HepG2 (cell line): ENCODE measurements around the gene EMP2. TPM values are rescaled to one million over a fixed set of nuclear protein-coding genes. Genes with fewer than 3 reads are reported as not detected.

ENCODE experiments used
- ADNP ChIP-seq: sonication (generic); formaldehyde crosslinking; IDR thresholded peaks from 2 replicates; pipeline ENCODE4 v1.4.0; 2020; ENCODE audit warnings: missing genetic modification reagents
- ATM ChIP-seq: fragments of 450-650 bp; IDR thresholded peaks from 2 replicates; pipeline ENCODE4 v1.7.1; 2017; ENCODE audit warnings: mild to moderate bottlenecking, borderline replicate concordance
- CCDC6 ChIP-seq: sonication (generic); formaldehyde crosslinking; IDR thresholded peaks from 2 replicates; pipeline ENCODE4 v1.8.1; 2022; ENCODE audit warnings: mild to moderate bottlenecking, missing genetic modification reagents, moderate library complexity
- EEA1 ChIP-seq: sonication (generic); formaldehyde crosslinking; IDR thresholded peaks from 2 replicates; pipeline ENCODE4 v1.5.1; 2020; ENCODE audit warnings: mild to moderate bottlenecking, missing genetic modification reagents, borderline replicate concordance
- ELF4 ChIP-seq: sonication (generic); formaldehyde crosslinking; IDR thresholded peaks from 2 replicates; pipeline ENCODE4 v1.5.0; 2020; ENCODE audit warnings: missing genetic modification reagents, mild to moderate bottlenecking, moderate library complexity, borderline replicate concordance
- EZH2 ChIP-seq: conservative IDR thresholded peaks from 2 replicates; pipeline ENCODE4 v1.6.1; 2012; ENCODE audit warnings: mild to moderate bottlenecking, low read depth, low read length, moderate library complexity
- GABPA ChIP-seq, 2 experiments: IDR thresholded peaks; 2 replicates each; pipeline ENCODE4 v1.6.1; 2011 to 2016; ENCODE audit warnings: low read depth in 2 of 2, low read length in 1 of 2, missing biosample characterization in 1 of 2, missing genetic modification characterization in 1 of 2
- GLI4 ChIP-seq: sonication (generic); formaldehyde crosslinking; IDR thresholded peaks from 2 replicates; pipeline ENCODE4 v1.5.1; 2020; ENCODE audit warnings: missing genetic modification reagents, mild to moderate bottlenecking, moderate library complexity, borderline replicate concordance
- HNRNPH1 ChIP-seq: fragments of 200-400 bp; formaldehyde crosslinking; optimal IDR thresholded peaks from 2 replicates; pipeline ENCODE3; 2017; ENCODE audit warnings: mild to moderate bottlenecking, low read depth, low read length
- MTA3 ChIP-seq: sonication (generic); formaldehyde crosslinking; IDR thresholded peaks from 2 replicates; pipeline ENCODE4 v1.4.0; 2020; ENCODE audit warnings: missing genetic modification reagents
- NBN ChIP-seq: fragments of 450-650 bp; conservative IDR thresholded peaks from 2 replicates; pipeline ENCODE4 v1.6.1; 2017
- NCOA2 ChIP-seq: sonication (generic); formaldehyde crosslinking; IDR thresholded peaks from 2 replicates; pipeline ENCODE4 v1.8.0; 2022; ENCODE audit warnings: inconsistent platforms
- POLR2AphosphoS5 ChIP-seq: IDR thresholded peaks from 2 replicates; pipeline ENCODE4 v1.6.1; 2012; ENCODE audit warnings: low read depth, low read length
- RBM39 ChIP-seq: fragments of 200-400 bp; formaldehyde crosslinking; IDR thresholded peaks from one replicate; pipeline ENCODE4 v1.6.1; 2018; ENCODE audit warnings: antibody characterized with exemption, mild to moderate bottlenecking, low read depth, low read length; ENCODE audit not compliant: poor library complexity, severe bottlenecking
- TCF7 ChIP-seq: sonication (generic); IDR thresholded peaks from 2 replicates; pipeline ENCODE4 v1.6.1; 2016; ENCODE audit warnings: antibody characterized with exemption, low read depth
- TFE3 ChIP-seq: IDR thresholded peaks from 2 replicates; pipeline ENCODE4 v1.6.1; 2016
- ZNF138 ChIP-seq: sonication (generic); formaldehyde crosslinking; IDR thresholded peaks from 2 replicates; pipeline ENCODE4 v1.5.0; 2020; ENCODE audit warnings: mild to moderate bottlenecking, low read depth, missing genetic modification reagents
- ZNF230 ChIP-seq: sonication (generic); formaldehyde crosslinking; IDR thresholded peaks from 2 replicates; pipeline ENCODE4 v1.4.0; 2020; ENCODE audit warnings: mild to moderate bottlenecking, missing genetic modification reagents
- ZNF616 ChIP-seq: sonication (generic); formaldehyde crosslinking; IDR thresholded peaks from 2 replicates; pipeline ENCODE4 v1.5.0; 2020; ENCODE audit warnings: low read depth, mild to moderate bottlenecking, missing genetic modification reagents
- ZNF776 ChIP-seq: sonication (generic); formaldehyde crosslinking; IDR thresholded peaks from 2 replicates; pipeline ENCODE4 v1.4.0; 2020; ENCODE audit warnings: mild to moderate bottlenecking, missing genetic modification reagents
- ZNF850 ChIP-seq: sonication (generic); formaldehyde crosslinking; conservative IDR thresholded peaks from 2 replicates; pipeline ENCODE4 v1.9.0; 2021; ENCODE audit warnings: mild to moderate bottlenecking, missing genetic modification reagents
- polyA plus RNA-seq, 8 experiments: library from polyadenylated mRNA; depleted of rRNA in 3 of 8; stranded (reverse) in 7 of 8; unstranded in 1 of 8; fragments of >200 nt; fragmentation: Illumina TruSeq in 4 of 8; extraction: Trizol in 4 of 8; gene quantifications; 2 replicates each; pipeline versions ENCODE4 v1.2.1 to v1.2.3, GENCODE V29; 2011 to 2016; ENCODE audit warnings: low read depth in 4 of 8, missing spikeins in 1 of 8, mixed read lengths in 1 of 8; ENCODE audit not compliant: insufficient read depth in 1 of 8
- total RNA-seq, 5 experiments: library from RNA; depleted of rRNA; stranded (reverse); fragments of >200 nt; fragmentation: Illumina TruSeq; extraction: Trizol; gene quantifications; 2 replicates each; pipeline ENCODE4 v1.2.3, GENCODE V29; 2016; ENCODE audit warnings: low read depth in 1 of 5
- TF ChIP-seq, protein P1 (sequence below): sonication (generic); formaldehyde crosslinking; IDR thresholded peaks from 2 replicates; pipeline ENCODE4 v1.4.0; 2020; ENCODE audit warnings: missing genetic modification reagents
- TF ChIP-seq, protein P2 (sequence below): sonication (generic); formaldehyde crosslinking; IDR thresholded peaks from 2 replicates; pipeline ENCODE4 v1.8.1; 2022; ENCODE audit warnings: low read depth, mild to moderate bottlenecking, missing genetic modification reagents
- TF ChIP-seq, protein P3 (sequence below): sonication (generic); formaldehyde crosslinking; IDR thresholded peaks from 2 replicates; pipeline ENCODE4 v1.5.0; 2020; ENCODE audit warnings: missing genetic modification reagents, mild to moderate bottlenecking, borderline replicate concordance

The EMP2 gene
- total and polyA plus RNA-seq, 2 of the 13 experiments (the other 11 are each of a cell fraction or from before 2014, with no cell fraction given) = 24.6 to 91.2 TPM

GRCh38 chr16:10617662-10618420 lies 37.4 kb upstream of the EMP2 start (continued):
- TF ChIP-seq, protein P1, sequence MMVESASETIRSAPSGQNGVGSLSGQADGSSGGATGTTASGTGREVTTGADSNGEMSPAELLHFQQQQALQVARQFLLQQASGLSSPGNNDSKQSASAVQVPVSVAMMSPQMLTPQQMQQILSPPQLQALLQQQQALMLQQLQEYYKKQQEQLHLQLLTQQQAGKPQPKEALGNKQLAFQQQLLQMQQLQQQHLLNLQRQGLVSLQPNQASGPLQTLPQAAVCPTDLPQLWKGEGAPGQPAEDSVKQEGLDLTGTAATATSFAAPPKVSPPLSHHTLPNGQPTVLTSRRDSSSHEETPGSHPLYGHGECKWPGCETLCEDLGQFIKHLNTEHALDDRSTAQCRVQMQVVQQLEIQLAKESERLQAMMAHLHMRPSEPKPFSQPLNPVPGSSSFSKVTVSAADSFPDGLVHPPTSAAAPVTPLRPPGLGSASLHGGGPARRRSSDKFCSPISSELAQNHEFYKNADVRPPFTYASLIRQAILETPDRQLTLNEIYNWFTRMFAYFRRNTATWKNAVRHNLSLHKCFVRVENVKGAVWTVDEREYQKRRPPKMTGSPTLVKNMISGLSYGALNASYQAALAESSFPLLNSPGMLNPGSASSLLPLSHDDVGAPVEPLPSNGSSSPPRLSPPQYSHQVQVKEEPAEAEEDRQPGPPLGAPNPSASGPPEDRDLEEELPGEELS (CRISPR knock-in tag) = no peak
- no peak for TF ChIP-seq ZNF850 (CRISPR knock-in tag)
- TF ChIP-seq TFE3 = no peak
- no peak for TF ChIP-seq EZH2
- peak; percentile 53; the same call in 1 of the 2 replicates for TF ChIP-seq ZNF616 (CRISPR knock-in tag)
- TF ChIP-seq, protein P2, sequence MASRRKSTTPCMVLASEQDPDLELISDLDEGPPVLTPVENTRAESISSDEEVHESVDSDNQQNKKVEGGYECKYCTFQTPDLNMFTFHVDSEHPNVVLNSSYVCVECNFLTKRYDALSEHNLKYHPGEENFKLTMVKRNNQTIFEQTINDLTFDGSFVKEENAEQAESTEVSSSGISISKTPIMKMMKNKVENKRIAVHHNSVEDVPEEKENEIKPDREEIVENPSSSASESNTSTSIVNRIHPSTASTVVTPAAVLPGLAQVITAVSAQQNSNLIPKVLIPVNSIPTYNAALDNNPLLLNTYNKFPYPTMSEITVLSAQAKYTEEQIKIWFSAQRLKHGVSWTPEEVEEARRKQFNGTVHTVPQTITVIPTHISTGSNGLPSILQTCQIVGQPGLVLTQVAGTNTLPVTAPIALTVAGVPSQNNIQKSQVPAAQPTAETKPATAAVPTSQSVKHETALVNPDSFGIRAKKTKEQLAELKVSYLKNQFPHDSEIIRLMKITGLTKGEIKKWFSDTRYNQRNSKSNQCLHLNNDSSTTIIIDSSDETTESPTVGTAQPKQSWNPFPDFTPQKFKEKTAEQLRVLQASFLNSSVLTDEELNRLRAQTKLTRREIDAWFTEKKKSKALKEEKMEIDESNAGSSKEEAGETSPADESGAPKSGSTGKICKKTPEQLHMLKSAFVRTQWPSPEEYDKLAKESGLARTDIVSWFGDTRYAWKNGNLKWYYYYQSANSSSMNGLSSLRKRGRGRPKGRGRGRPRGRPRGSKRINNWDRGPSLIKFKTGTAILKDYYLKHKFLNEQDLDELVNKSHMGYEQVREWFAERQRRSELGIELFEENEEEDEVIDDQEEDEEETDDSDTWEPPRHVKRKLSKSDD (CRISPR knock-in tag) = no peak
- no peak for TF ChIP-seq ADNP (CRISPR knock-in tag)
- peak; percentile 56; the same call in 1 of the 2 replicates for TF ChIP-seq EEA1 (CRISPR knock-in tag)
- no peak for TF ChIP-seq NBN
- no peak for TF ChIP-seq RBM39
- TF ChIP-seq ZNF230 = 0 out of 2 replicates have a peak, but pooled peaks have one; percentile 4
- 0 out of 2 replicates have a peak, but pooled peaks have one; percentile 6 for TF ChIP-seq GLI4 (CRISPR knock-in tag)
- TF ChIP-seq HNRNPH1 = no peak
- TF ChIP-seq ZNF776 (CRISPR knock-in tag) = 0 out of 2 replicates have a peak, but pooled peaks have one; percentile 38
- TF ChIP-seq NCOA2 (CRISPR knock-in tag) = no peak
- 0 out of 2 replicates have a peak, but pooled peaks have one; percentile 20 for TF ChIP-seq CCDC6 (CRISPR knock-in tag)
- TF ChIP-seq ATM = no peak
- TF ChIP-seq TCF7 = no peak
- no peak for TF ChIP-seq POLR2AphosphoS5
- TF ChIP-seq ZNF138 = 0 out of 2 replicates have a peak, but pooled peaks have one; percentile 33
- no peak for TF ChIP-seq MTA3
- TF ChIP-seq ELF4 (CRISPR knock-in tag) = no peak
- TF ChIP-seq, protein P3, sequence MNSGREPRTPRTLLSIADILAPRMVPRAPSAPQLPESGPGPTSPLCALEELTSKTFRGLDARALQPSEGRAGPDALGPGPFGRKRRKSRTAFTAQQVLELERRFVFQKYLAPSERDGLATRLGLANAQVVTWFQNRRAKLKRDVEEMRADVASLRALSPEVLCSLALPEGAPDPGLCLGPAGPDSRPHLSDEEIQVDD (CRISPR knock-in tag) = 0 out of 2 replicates have a peak, but pooled peaks have one; percentile 24
- TF ChIP-seq GABPA (IDR thresholded peaks at IDR 0.05; ENCODE audit: low read depth, low read length) = no peak
- no peak for TF ChIP-seq GABPA (CRISPR knock-in tag; IDR thresholded peaks at IDR 0.05; ENCODE audit: low read depth)
